HepG2 (cell line): ENCODE data around the gene RALB. TPM values are rescaled to one million over a fixed set of nuclear protein-coding genes. Genes with fewer than 3 reads are reported as not detected.
A peak's percentile ranks its signal among the peaks of the same experiment; 100 is the strongest.

Experiments
- ATRX ChIP-seq: sonication (generic); formaldehyde crosslinking; IDR thresholded peaks from 2 replicates; pipeline ENCODE4 v1.4.0; 2020; ENCODE audit warnings: missing genetic modification reagents, borderline replicate concordance
- CHD2 ChIP-seq: IDR thresholded peaks from 2 replicates; pipeline ENCODE4 v1.6.1; 2011; ENCODE audit warnings: low read depth, low read length, improper control_type of control experiment
- CHD4 ChIP-seq: fragments of 200-600 bp; sonication (generic); IDR thresholded peaks from 2 replicates; pipeline ENCODE4 v1.7.0; 2017; ENCODE audit warnings: mild to moderate bottlenecking, low read length, borderline replicate concordance
- FLYWCH1 ChIP-seq: sonication (generic); formaldehyde crosslinking; IDR thresholded peaks from 2 replicates; pipeline ENCODE4 v1.8.1; 2023; ENCODE audit warnings: mild to moderate bottlenecking, missing genetic modification reagents
- HMG20B ChIP-seq: conservative IDR thresholded peaks from 2 replicates; pipeline ENCODE4 v1.6.1; 2016; ENCODE audit warnings: missing genetic modification reagents, missing compliant biosample characterization
- KLF13 ChIP-seq: sonication (generic); formaldehyde crosslinking; IDR thresholded peaks from 2 replicates; pipeline ENCODE4 v1.4.0; 2020; ENCODE audit warnings: mild to moderate bottlenecking, missing genetic modification reagents
- MATR3 ChIP-seq: sonication (generic); formaldehyde crosslinking; IDR thresholded peaks from 2 replicates; pipeline ENCODE4 v1.4.0; 2020; ENCODE audit warnings: missing genetic modification reagents
- RORA ChIP-seq: sonication (generic); formaldehyde crosslinking; IDR thresholded peaks from 2 replicates; pipeline ENCODE4 v1.5.0; 2020; ENCODE audit warnings: mild to moderate bottlenecking, missing genetic modification reagents, moderate library complexity
- SAFB2 ChIP-seq: sonication (generic); formaldehyde crosslinking; IDR thresholded peaks from 2 replicates; pipeline ENCODE4 v1.5.1; 2020; ENCODE audit warnings: missing genetic modification reagents, low read depth, mild to moderate bottlenecking, borderline replicate concordance
- SKI ChIP-seq: fragments of 450-650 bp; IDR thresholded peaks from one replicate; pipeline ENCODE4 v1.6.1; 2018; ENCODE audit warnings: mild to moderate bottlenecking; ENCODE audit not compliant: partially characterized antibody
- ZBTB20 ChIP-seq: sonication (generic); formaldehyde crosslinking; IDR thresholded peaks from 2 replicates; pipeline ENCODE4 v1.8.1; 2023; ENCODE audit warnings: missing genetic modification reagents, low read depth, mild to moderate bottlenecking, borderline replicate concordance
- ZNF451 ChIP-seq: sonication (generic); formaldehyde crosslinking; IDR thresholded peaks from 2 replicates; pipeline ENCODE4 v1.5.0; 2020; ENCODE audit warnings: mild to moderate bottlenecking, missing genetic modification reagents
- ZNF569 ChIP-seq: sonication (generic); formaldehyde crosslinking; IDR thresholded peaks from 2 replicates; pipeline ENCODE4 v1.5.0; 2020; ENCODE audit warnings: mild to moderate bottlenecking, missing genetic modification reagents, moderate library complexity, borderline replicate concordance
- ZNF749 ChIP-seq: sonication (generic); formaldehyde crosslinking; IDR thresholded peaks from 2 replicates; pipeline ENCODE4 v1.8.0; 2022; ENCODE audit warnings: mild to moderate bottlenecking, missing genetic modification reagents, moderate library complexity, borderline replicate concordance
- polyA plus RNA-seq, 8 experiments: library from polyadenylated mRNA; depleted of rRNA in 3 of 8; stranded (reverse) in 7 of 8; unstranded in 1 of 8; fragments of >200 nt; fragmentation: Illumina TruSeq in 4 of 8; extraction: Trizol in 4 of 8; gene quantifications; 2 replicates each; pipeline versions ENCODE4 v1.2.1 to v1.2.3, GENCODE V29; 2011 to 2016; ENCODE audit warnings: low read depth in 4 of 8, missing spikeins in 1 of 8, mixed read lengths in 1 of 8; ENCODE audit not compliant: insufficient read depth in 1 of 8
- total RNA-seq, 5 experiments: library from RNA; depleted of rRNA; stranded (reverse); fragments of >200 nt; fragmentation: Illumina TruSeq; extraction: Trizol; gene quantifications; 2 replicates each; pipeline ENCODE4 v1.2.3, GENCODE V29; 2016; ENCODE audit warnings: low read depth in 1 of 5
- TF ChIP-seq, protein P1 (sequence below): sonication (generic); formaldehyde crosslinking; conservative IDR thresholded peaks from 2 replicates; pipeline ENCODE4 v1.8.0; 2022; ENCODE audit warnings: low read depth, missing genetic modification reagents
- TF ChIP-seq, protein P2 (sequence below): IDR thresholded peaks from 2 replicates; pipeline ENCODE4 v1.6.1; 2016; ENCODE audit warnings: control low read depth
- TF ChIP-seq, protein P3 (sequence below): sonication (generic); formaldehyde crosslinking; IDR thresholded peaks from 2 replicates; pipeline ENCODE4 v1.5.1; 2020; ENCODE audit warnings: missing genetic modification reagents, mild to moderate bottlenecking, borderline replicate concordance
- TF ChIP-seq, protein P4 (sequence below): sonication (generic); formaldehyde crosslinking; IDR thresholded peaks from 2 replicates; pipeline ENCODE4 v1.5.1; 2020; ENCODE audit warnings: missing genetic modification reagents, mild to moderate bottlenecking, borderline replicate concordance
- TF ChIP-seq, protein P5 (sequence below): sonication (generic); formaldehyde crosslinking; IDR thresholded peaks from 2 replicates; pipeline ENCODE4 v1.8.0; 2022; ENCODE audit warnings: mild to moderate bottlenecking, missing genetic modification reagents, moderate library complexity
- TF ChIP-seq, protein P6 (sequence below): sonication (generic); formaldehyde crosslinking; IDR thresholded peaks from 2 replicates; pipeline ENCODE4 v1.8.0; 2022; ENCODE audit warnings: mild to moderate bottlenecking, missing genetic modification reagents, moderate library complexity

RALB gene
- total and polyA plus RNA-seq, 2 of the 13 experiments (the other 11 are each of a cell fraction or from before 2014, with no cell fraction given): 37.8 to 43.2 TPM

DNA sequence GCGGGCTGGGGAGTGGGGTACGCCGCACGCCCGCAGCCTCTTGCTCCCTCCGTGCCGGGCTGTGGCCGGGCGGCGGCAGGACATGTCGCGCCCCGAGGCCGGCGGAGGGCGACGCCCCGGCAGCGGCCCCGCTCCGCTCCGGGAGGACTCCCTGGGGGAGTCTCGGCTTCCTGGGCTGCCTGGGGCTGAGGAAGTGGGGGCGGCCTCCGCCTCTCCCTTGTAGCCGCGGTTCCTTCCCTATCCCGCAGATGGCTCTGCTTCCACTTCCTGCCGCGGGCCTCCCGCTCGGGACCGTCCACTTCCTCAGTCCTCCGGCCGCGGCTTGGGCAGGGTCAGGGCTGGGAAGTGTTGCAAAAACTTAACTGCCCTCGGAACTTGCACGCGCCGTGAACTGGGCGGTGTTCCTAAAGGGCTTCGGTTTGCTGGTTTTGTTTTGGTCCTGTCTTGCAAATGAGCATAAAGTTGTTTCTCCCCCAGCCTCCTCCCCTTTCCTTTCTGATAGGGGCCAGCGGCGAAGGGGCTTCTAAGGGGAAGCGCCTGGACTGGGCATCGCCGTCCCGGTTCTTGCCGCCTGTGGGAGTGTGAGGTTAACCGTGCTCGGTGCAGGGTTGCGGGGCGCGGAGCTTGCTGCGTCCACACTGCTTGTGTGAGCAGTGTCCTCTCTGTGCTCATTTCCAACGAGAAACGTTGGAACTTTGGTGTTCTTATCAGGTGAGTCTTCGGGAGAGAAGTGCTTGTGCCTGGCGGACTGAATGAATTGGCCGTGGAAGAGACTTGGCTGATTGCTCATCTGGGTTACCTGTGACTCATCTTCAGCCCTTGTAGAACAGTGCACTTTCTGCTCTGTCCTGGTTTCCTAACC lies 600 bp downstream of the RALB start (continued):
- TF ChIP-seq ZNF451 (CRISPR knock-in tag) (no peak; the same call in 1 of the 2 replicates), ZBTB20 (peak; percentile 23; the same call in 1 of the 2 replicates), RORA (CRISPR knock-in tag) (no peak), MATR3 (CRISPR knock-in tag) (no peak), CHD4 (no peak), FLYWCH1 (CRISPR knock-in tag) (no peak), ATRX (CRISPR knock-in tag) (no peak), SAFB2 (CRISPR knock-in tag) (peak; percentile 72; the same call in 1 of the 2 replicates), ZNF569 (CRISPR knock-in tag) (no peak), KLF13 (no peak), SKI (peak; percentile 18), HMG20B (CRISPR knock-in tag) (peak; percentile 15; the same call in 1 of the 2 replicates), ZNF749 (no peak), CHD2 (no peak)
- TF ChIP-seq, protein P1, sequence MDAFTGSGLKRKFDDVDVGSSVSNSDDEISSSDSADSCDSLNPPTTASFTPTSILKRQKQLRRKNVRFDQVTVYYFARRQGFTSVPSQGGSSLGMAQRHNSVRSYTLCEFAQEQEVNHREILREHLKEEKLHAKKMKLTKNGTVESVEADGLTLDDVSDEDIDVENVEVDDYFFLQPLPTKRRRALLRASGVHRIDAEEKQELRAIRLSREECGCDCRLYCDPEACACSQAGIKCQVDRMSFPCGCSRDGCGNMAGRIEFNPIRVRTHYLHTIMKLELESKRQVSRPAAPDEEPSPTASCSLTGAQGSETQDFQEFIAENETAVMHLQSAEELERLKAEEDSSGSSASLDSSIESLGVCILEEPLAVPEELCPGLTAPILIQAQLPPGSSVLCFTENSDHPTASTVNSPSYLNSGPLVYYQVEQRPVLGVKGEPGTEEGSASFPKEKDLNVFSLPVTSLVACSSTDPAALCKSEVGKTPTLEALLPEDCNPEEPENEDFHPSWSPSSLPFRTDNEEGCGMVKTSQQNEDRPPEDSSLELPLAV (CRISPR knock-in tag): no peak
- TF ChIP-seq, protein P2, sequence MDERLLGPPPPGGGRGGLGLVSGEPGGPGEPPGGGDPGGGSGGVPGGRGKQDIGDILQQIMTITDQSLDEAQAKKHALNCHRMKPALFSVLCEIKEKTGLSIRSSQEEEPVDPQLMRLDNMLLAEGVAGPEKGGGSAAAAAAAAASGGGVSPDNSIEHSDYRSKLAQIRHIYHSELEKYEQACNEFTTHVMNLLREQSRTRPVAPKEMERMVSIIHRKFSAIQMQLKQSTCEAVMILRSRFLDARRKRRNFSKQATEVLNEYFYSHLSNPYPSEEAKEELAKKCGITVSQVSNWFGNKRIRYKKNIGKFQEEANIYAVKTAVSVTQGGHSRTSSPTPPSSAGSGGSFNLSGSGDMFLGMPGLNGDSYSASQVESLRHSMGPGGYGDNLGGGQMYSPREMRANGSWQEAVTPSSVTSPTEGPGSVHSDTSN (CRISPR knock-in tag): no peak
- TF ChIP-seq, protein P3, sequence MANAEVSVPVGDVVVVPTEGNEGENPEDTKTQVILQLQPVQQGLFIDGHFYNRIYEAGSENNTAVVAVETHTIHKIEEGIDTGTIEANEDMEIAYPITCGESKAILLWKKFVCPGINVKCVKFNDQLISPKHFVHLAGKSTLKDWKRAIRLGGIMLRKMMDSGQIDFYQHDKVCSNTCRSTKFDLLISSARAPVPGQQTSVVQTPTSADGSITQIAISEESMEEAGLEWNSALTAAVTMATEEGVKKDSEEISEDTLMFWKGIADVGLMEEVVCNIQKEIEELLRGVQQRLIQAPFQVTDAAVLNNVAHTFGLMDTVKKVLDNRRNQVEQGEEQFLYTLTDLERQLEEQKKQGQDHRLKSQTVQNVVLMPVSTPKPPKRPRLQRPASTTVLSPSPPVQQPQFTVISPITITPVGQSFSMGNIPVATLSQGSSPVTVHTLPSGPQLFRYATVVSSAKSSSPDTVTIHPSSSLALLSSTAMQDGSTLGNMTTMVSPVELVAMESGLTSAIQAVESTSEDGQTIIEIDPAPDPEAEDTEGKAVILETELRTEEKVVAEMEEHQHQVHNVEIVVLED (CRISPR knock-in tag): no peak; the same call in 1 of the 2 replicates
- TF ChIP-seq, protein P4, sequence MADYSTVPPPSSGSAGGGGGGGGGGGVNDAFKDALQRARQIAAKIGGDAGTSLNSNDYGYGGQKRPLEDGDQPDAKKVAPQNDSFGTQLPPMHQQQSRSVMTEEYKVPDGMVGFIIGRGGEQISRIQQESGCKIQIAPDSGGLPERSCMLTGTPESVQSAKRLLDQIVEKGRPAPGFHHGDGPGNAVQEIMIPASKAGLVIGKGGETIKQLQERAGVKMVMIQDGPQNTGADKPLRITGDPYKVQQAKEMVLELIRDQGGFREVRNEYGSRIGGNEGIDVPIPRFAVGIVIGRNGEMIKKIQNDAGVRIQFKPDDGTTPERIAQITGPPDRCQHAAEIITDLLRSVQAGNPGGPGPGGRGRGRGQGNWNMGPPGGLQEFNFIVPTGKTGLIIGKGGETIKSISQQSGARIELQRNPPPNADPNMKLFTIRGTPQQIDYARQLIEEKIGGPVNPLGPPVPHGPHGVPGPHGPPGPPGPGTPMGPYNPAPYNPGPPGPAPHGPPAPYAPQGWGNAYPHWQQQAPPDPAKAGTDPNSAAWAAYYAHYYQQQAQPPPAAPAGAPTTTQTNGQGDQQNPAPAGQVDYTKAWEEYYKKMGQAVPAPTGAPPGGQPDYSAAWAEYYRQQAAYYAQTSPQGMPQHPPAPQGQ (CRISPR knock-in tag): peak; percentile 86; the same call in 1 of the 2 replicates
- TF ChIP-seq, protein P5, sequence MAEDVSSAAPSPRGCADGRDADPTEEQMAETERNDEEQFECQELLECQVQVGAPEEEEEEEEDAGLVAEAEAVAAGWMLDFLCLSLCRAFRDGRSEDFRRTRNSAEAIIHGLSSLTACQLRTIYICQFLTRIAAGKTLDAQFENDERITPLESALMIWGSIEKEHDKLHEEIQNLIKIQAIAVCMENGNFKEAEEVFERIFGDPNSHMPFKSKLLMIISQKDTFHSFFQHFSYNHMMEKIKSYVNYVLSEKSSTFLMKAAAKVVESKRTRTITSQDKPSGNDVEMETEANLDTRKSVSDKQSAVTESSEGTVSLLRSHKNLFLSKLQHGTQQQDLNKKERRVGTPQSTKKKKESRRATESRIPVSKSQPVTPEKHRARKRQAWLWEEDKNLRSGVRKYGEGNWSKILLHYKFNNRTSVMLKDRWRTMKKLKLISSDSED (CRISPR knock-in tag): no peak
- TF ChIP-seq, protein P6, sequence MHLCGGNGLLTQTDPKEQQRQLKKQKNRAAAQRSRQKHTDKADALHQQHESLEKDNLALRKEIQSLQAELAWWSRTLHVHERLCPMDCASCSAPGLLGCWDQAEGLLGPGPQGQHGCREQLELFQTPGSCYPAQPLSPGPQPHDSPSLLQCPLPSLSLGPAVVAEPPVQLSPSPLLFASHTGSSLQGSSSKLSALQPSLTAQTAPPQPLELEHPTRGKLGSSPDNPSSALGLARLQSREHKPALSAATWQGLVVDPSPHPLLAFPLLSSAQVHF (CRISPR knock-in tag): no peak
